ENCODE data around the gene TEX51. TPM values are rescaled to one million over a fixed set of nuclear protein-coding genes. Genes with fewer than 3 reads are reported as not detected.

Gene TEX51
- total RNA-seq, 1 experiment from 2014 or later = not detected

- Histone ChIP-seq H2AFZ (ENCODE audit: low read depth, low read length, poor library complexity, severe bottlenecking) (no peak overlapping the region), H4K20me1 (ENCODE audit: insufficient read depth) (no peaks in the 10 kb centered on the region), H3K9me2 (ENCODE audit: insufficient read depth) (no peaks in the 10 kb centered on the region), H3K9ac (ENCODE audit: low read length) (no peak overlapping the region), H3K9me3 (ENCODE audit: control insufficient read depth in 1 of 2, insufficient read depth in 1 of 2, low read depth in 1 of 2, low read length in 2 of 2) (no peaks in the 10 kb centered on the region), H3K4me1 (ENCODE audit: control insufficient read depth in 1 of 2, insufficient read depth in 2 of 2, low read length in 2 of 2) (no peaks in the 10 kb centered on the region), H3K27ac (ENCODE audit: low read depth, low read length) (no peak overlapping the region), H3K36me3 (ENCODE audit: control insufficient read depth in 1 of 2, insufficient read depth in 2 of 2, low read length in 2 of 2) (no peaks in the 10 kb centered on the region), H3K4me2 (ENCODE audit: low read length) (no peak overlapping the region), H3K27me3 (ENCODE audit: insufficient read depth, low read length) (peaks cover 49% of the 10 kb centered on the region; the same call in 1 of the 2 replicates), H3K79me2 (ENCODE audit: insufficient read depth, low read length) (no peaks in the 10 kb centered on the region), H3K4me3 (replicated peaks in 1 of 2; ENCODE audit: low read depth in 1 of 2, low read length in 2 of 2) (no peak overlapping the region)
- ChIA-PET CTCF (no interaction called here), RAD21 (ENCODE audit: low non-redundant PET in 1 of 2, low total read pairs in 2 of 2, uncharacterized antibody in 2 of 2, unreplicated experiment in 2 of 2) (no interaction called here), POLR2A (no interaction called here)
- no peak for ATAC-seq
- TF ChIP-seq MAX (IDR thresholded peaks at IDR 0.05) (no peak), CBX3 (IDR thresholded peaks at IDR 0.05; ENCODE audit: low read depth) (no peak)
- no peak for DNase-seq (ENCODE audit: low read depth, low spot score)
- BruUV-seq (replicated peaks) = no TSS peak
- intact Hi-C loops (cut with micrococcal nuclease) = no loop called here
Observed at GRCh38 chr2:126858013-126858412, 40.7 kb upstream of the TEX51 start.

GRCh38 chr2:126858436-126858835, 40.3 kb upstream of the TEX51 start:
- Histone ChIP-seq H4K20me1 (ENCODE audit: insufficient read depth) (no peaks in the 10 kb centered on the region), H3K79me2 (ENCODE audit: insufficient read depth, low read length) (no peaks in the 10 kb centered on the region), H3K27ac (ENCODE audit: low read depth, low read length) (no peak overlapping the region), H3K4me1 (ENCODE audit: control insufficient read depth in 1 of 2, insufficient read depth in 2 of 2, low read length in 2 of 2) (no peaks in the 10 kb centered on the region), H3K9ac (ENCODE audit: low read length) (no peak overlapping the region), H3K9me3 (ENCODE audit: control insufficient read depth in 1 of 2, insufficient read depth in 1 of 2, low read depth in 1 of 2, low read length in 2 of 2) (no peaks in the 10 kb centered on the region), H3K4me3 (replicated peaks in 1 of 2; ENCODE audit: low read depth in 1 of 2, low read length in 2 of 2) (no peak overlapping the region), H3K9me2 (ENCODE audit: insufficient read depth) (no peaks in the 10 kb centered on the region), H3K4me2 (ENCODE audit: low read length) (no peak overlapping the region), H3K27me3 (ENCODE audit: insufficient read depth, low read length) (peaks cover 46% of the 10 kb centered on the region; the same call in 1 of the 2 replicates), H3K36me3 (ENCODE audit: control insufficient read depth in 1 of 2, insufficient read depth in 2 of 2, low read length in 2 of 2) (no peaks in the 10 kb centered on the region), H2AFZ (ENCODE audit: low read depth, low read length, poor library complexity, severe bottlenecking) (no peak overlapping the region)
- CTCF ChIA-PET = no interaction called here
- TF ChIP-seq EZH2 (IDR thresholded peaks at IDR 0.05) (no peak), CEBPB (IDR thresholded peaks at IDR 0.05; ENCODE audit: low read depth) (no peak), ZFX (IDR thresholded peaks at IDR 0.05) (no peak), EZH2phosphoT487 (IDR thresholded peaks at IDR 0.05; ENCODE audit: borderline replicate concordance) (no peak), REST (IDR thresholded peaks at IDR 0.05; ENCODE audit: low read depth) (no peak), RAD21 (IDR thresholded peaks at IDR 0.05; ENCODE audit: low read depth) (no peak), CTCF (IDR thresholded peaks at IDR 0.05 in 2 of 3, conservative IDR thresholded peaks at IDR 0.05 in 1 of 3; ENCODE audit: borderline replicate concordance in 1 of 3, insufficient read depth in 1 of 3, low read depth in 2 of 3, low read length in 2 of 3) (no peak), POLR2A (IDR thresholded peaks at IDR 0.05; ENCODE audit: borderline replicate concordance, extremely low read depth, insufficient read depth, insufficient read length) (no peak)
- no peak for ATAC-seq
- POLR2A ChIA-PET = no interaction called here
- no peak for DNase-seq (ENCODE audit: low read depth, low spot score)
- intact Hi-C loops (cut with micrococcal nuclease) = no loop called here
- RAD21 ChIA-PET (ENCODE audit: low non-redundant PET in 1 of 2, low total read pairs in 2 of 2, uncharacterized antibody in 2 of 2, unreplicated experiment in 2 of 2) = no interaction called here
- BruUV-seq (replicated peaks) = no TSS peak

Measured in HCT116 (cell line).